ENCODE measurements around the gene RNF113B. TPM values are rescaled to one million over a fixed set of nuclear protein-coding genes. Genes with fewer than 3 reads are reported as not detected.
A peak's percentile ranks its signal among the peaks of the same experiment; 100 is the strongest.

RNF113B gene
- total RNA-seq, 4 donors from 2014 or later, result not detected

GRCh38 chr13:98174307-98174706 lies 2.8 kb downstream of the RNF113B start:
- no peak for DNase-seq (ENCODE audit: low spot score in 2 of 2)
- peak overlapping the region; percentile 80 for H3K27ac ChIP-seq
- WGBS, result 64% methylated on average over 7 of the region's 7 CpGs
- no peak for TF ChIP-seq CTCF (IDR thresholded peaks at IDR 0.05)
- no peak for TF ChIP-seq EP300 (IDR thresholded peaks at IDR 0.05)
- TF ChIP-seq POLR2AphosphoS5 (IDR thresholded peaks at IDR 0.05), result no peak
- no peaks in the 10 kb centered on the region for H3K27me3 ChIP-seq
- H3K9me3 ChIP-seq, result no peaks in the 10 kb centered on the region
- H3K4me3 ChIP-seq, result no peak overlapping the region
- no peaks in the 10 kb centered on the region for H3K36me3 ChIP-seq
- H3K4me1 ChIP-seq, result peaks cover 30% of the 10 kb centered on the region

GRCh38 chr13:98173431-98174152 lies 3.5 kb downstream of the RNF113B start:
- Histone ChIP-seq H3K36me3 (no peaks in the 10 kb centered on the region), H3K4me3 (no peak overlapping the region), H3K4me1 (peaks cover 30% of the 10 kb centered on the region), H3K9me3 (no peaks in the 10 kb centered on the region), H3K27ac (peak overlapping the region; percentile 80), H3K27me3 (no peaks in the 10 kb centered on the region)
- TF ChIP-seq POLR2A (IDR thresholded peaks at IDR 0.05) (no peak), POLR2AphosphoS5 (IDR thresholded peaks at IDR 0.05) (no peak), CTCF (IDR thresholded peaks at IDR 0.05) (no peak), EP300 (IDR thresholded peaks at IDR 0.05) (no peak)
- 43% methylated on average over 9 of the region's 9 CpGs for WGBS
- DNase-seq (ENCODE audit: low spot score in 2 of 2), result peak in 1 of 2 donors; percentile 68

GRCh38 chr13:98172590-98173422 lies 4.3 kb downstream of the RNF113B start:
- WGBS, result 27% methylated on average over 7 of the region's 7 CpGs
- no peak for DNase-seq (ENCODE audit: low spot score in 2 of 2)
- H3K4me3 ChIP-seq, result no peak overlapping the region

GRCh38 chr13:98171900-98172589 lies 5.0 kb downstream of the RNF113B start:
- Histone ChIP-seq H3K4me1 (peaks cover 30% of the 10 kb centered on the region), H3K4me3 (peak overlapping the region; percentile 7), H3K36me3 (no peaks in the 10 kb centered on the region), H3K9me3 (no peaks in the 10 kb centered on the region), H3K27ac (peak overlapping the region; percentile 80), H3K27me3 (no peaks in the 10 kb centered on the region)
- no peak for TF ChIP-seq POLR2A (IDR thresholded peaks at IDR 0.05)
- no peak for TF ChIP-seq POLR2AphosphoS5 (IDR thresholded peaks at IDR 0.05)
- 16% methylated on average over 14 of the region's 14 CpGs for WGBS
- peak in 1 of 2 donors; percentile 68 for DNase-seq (ENCODE audit: low spot score in 2 of 2)

More at GRCh38 chr13:98172590-98173422, 4.3 kb downstream of the RNF113B start:
- Histone ChIP-seq H3K4me1 (peaks cover 30% of the 10 kb centered on the region), H3K36me3 (no peaks in the 10 kb centered on the region), H3K27ac (peak overlapping the region; percentile 80), H3K27me3 (no peaks in the 10 kb centered on the region), H3K9me3 (no peaks in the 10 kb centered on the region)
- no peak for TF ChIP-seq POLR2AphosphoS5 (IDR thresholded peaks at IDR 0.05)
- no peak for TF ChIP-seq POLR2A (IDR thresholded peaks at IDR 0.05)
- no peak for TF ChIP-seq EP300 (IDR thresholded peaks at IDR 0.05)
- no peak for TF ChIP-seq CTCF (IDR thresholded peaks at IDR 0.05)

GRCh38 chr13:98169331-98169730 lies 7.7 kb downstream of the RNF113B start:
- no peak for DNase-seq (ENCODE audit: low spot score in 2 of 2)
- H3K4me3 ChIP-seq, result no peak overlapping the region
- WGBS, result 85% methylated on average over 3 of the region's 3 CpGs
- peaks cover 24% of the 10 kb centered on the region for H3K4me1 ChIP-seq
- no peak overlapping the region for H3K27ac ChIP-seq
- no peaks in the 10 kb centered on the region for H3K27me3 ChIP-seq
- TF ChIP-seq POLR2A (IDR thresholded peaks at IDR 0.05) (no peak), CTCF (IDR thresholded peaks at IDR 0.05) (no peak), EP300 (IDR thresholded peaks at IDR 0.05) (no peak), POLR2AphosphoS5 (IDR thresholded peaks at IDR 0.05) (no peak)
- H3K36me3 ChIP-seq, result no peaks in the 10 kb centered on the region
- H3K9me3 ChIP-seq, result no peaks in the 10 kb centered on the region

Measured in suprapubic skin (tissue), 4 donors.